Medulla oblongata (tissue), 1 donor: ENCODE results near the gene GJE1.

Source experiments
- DNase-seq: peaks from one replicate; pipeline ENCODE4 v3.0.0-alpha.2; 2015; ENCODE audit errors: extremely low spot score

The GJE1 gene

GRCh38 chr6:142165227-142165626 lies 32.5 kb downstream of the GJE1 start:
- no peak for DNase-seq

GRCh38 chr6:142167071-142167470 lies 34.3 kb downstream of the GJE1 start:
- no peak for DNase-seq

GRCh38 chr6:142167486-142167885 lies 34.8 kb downstream of the GJE1 start:
- DNase-seq = no peak

GRCh38 chr6:142171351-142171750 lies 38.6 kb downstream of the GJE1 start:
- DNase-seq = no peak

- no peak for DNase-seq
These were observed 40.0 kb downstream of the GJE1 start for GRCh38 chr6:142172758-142173157.

GRCh38 chr6:142173980-142174379 lies 41.3 kb downstream of the GJE1 start:
- no peak for DNase-seq

- DNase-seq = no peak
These were observed 42.0 kb downstream of the GJE1 start for GRCh38 chr6:142174703-142175102.

- DNase-seq = no peak
These were observed 45.4 kb downstream of the GJE1 start for GRCh38 chr6:142178129-142178528.

- no peak for DNase-seq
These were observed 49.3 kb downstream of the GJE1 start for GRCh38 chr6:142182004-142182403.

- DNase-seq = no peak
These were observed 50.6 kb downstream of the GJE1 start for GRCh38 chr6:142183351-142183750.

- no peak for DNase-seq
These were observed 51.6 kb downstream of the GJE1 start for GRCh38 chr6:142184307-142184706.
